ENCODE data around the gene IL18. TPM values are rescaled to one million over a fixed set of nuclear protein-coding genes. Genes with fewer than 3 reads are reported as not detected.
A peak's percentile ranks its signal among the peaks of the same experiment; 100 is the strongest.

Gene IL18
- total RNA-seq, 1 experiment from 2014 or later: 0.31 TPM

- no peak overlapping the region for H2BK20ac ChIP-seq (ENCODE audit: low read depth, low read length, poor library complexity, severe bottlenecking)
- H3K9ac ChIP-seq (ENCODE audit: extremely low read depth, insufficient read length, low read length): no peak overlapping the region
- H4K20me1 ChIP-seq (ENCODE audit: control insufficient read depth, insufficient read depth, insufficient read length): no peaks in the 10 kb centered on the region
- no peak overlapping the region for H3K14ac ChIP-seq (ENCODE audit: insufficient read depth, low read length)
- no peaks in the 10 kb centered on the region for H3K4me1 ChIP-seq (ENCODE audit: insufficient read depth, low read length)
- no peaks in the 10 kb centered on the region for H3K27me3 ChIP-seq (ENCODE audit: insufficient read depth, low read length)
- no peak overlapping the region for H3K56ac ChIP-seq (ENCODE audit: insufficient read length, low read depth, low read length)
- WGBS (ENCODE audit: extremely low coverage, insufficient read length, low lambda C conversion rate): no CpG with 5 or more reads among the region's 4 CpGs
- no peak overlapping the region for H2BK120ac ChIP-seq (ENCODE audit: low read depth, low read length, poor library complexity, severe bottlenecking)
- no peak for TF ChIP-seq CTCF (conservative IDR thresholded peaks at IDR 0.05)
- H2BK12ac ChIP-seq (ENCODE audit: insufficient read length, low read depth, low read length): no peak overlapping the region
- H3K23me2 ChIP-seq (ENCODE audit: insufficient read length, low read depth, low read length, poor library complexity, severe bottlenecking): no peaks in the 10 kb centered on the region
- H3K4me1 Mint-ChIP-seq: 0 out of 4 replicates have a peak, but pooled peaks cover 0 to 2% of the 10 kb centered on the region in 2 experiments
- no peak overlapping the region for H4K5ac ChIP-seq (ENCODE audit: insufficient read length, low read depth, low read length)
- no peak overlapping the region for H2BK15ac ChIP-seq (ENCODE audit: low read depth, low read length)
- no peak overlapping the region for H3K27ac ChIP-seq (ENCODE audit: insufficient read length, low read depth, low read length)
- no peak overlapping the region for H4K91ac ChIP-seq (ENCODE audit: insufficient read length, low read depth, low read length)
- peaks cover 13% of the 10 kb centered on the region for H3K27me3 Mint-ChIP-seq (ENCODE audit: low read depth)
- no peaks in the 10 kb centered on the region for H3K36me3 Mint-ChIP-seq (ENCODE audit: insufficient read depth in 1 of 3, low read depth in 3 of 3)
- peak overlapping the region in 1 of 2 experiments; percentile 30; a peak in 1 of 5 replicates for H3K4me3 Mint-ChIP-seq
- no peak overlapping the region for H2AFZ ChIP-seq (ENCODE audit: low read length)
- peak overlapping the region; percentile 35 for H3K4me2 ChIP-seq (ENCODE audit: insufficient read depth, insufficient read length, low read length)
- no peak overlapping the region for H3K27ac Mint-ChIP-seq
- H4K8ac ChIP-seq (replicated peaks; ENCODE audit: insufficient read length, low read depth, low read length): no peak overlapping the region
- H3K79me1 ChIP-seq (ENCODE audit: insufficient read depth, low read depth, low read length, poor library complexity, severe bottlenecking): no peaks in the 10 kb centered on the region
- H3K79me2 ChIP-seq (ENCODE audit: insufficient read depth, low read length): no peaks in the 10 kb centered on the region
- H3K9me3 Mint-ChIP-seq: no peaks in the 10 kb centered on the region
- no peak overlapping the region for H2AK5ac ChIP-seq (ENCODE audit: insufficient read length, low read length)
- H3K23ac ChIP-seq (ENCODE audit: insufficient read length, low read depth, low read length): no peak overlapping the region
- no peak for DNase-seq
- no peak overlapping the region for H3K18ac ChIP-seq (ENCODE audit: insufficient read length, low read depth, low read length)
- no peaks in the 10 kb centered on the region for H3K9me3 ChIP-seq (ENCODE audit: control insufficient read depth, low read depth, low read length)
- no peak overlapping the region for H3T11ph ChIP-seq (ENCODE audit: low read length)
- no peak overlapping the region for H2BK5ac ChIP-seq (ENCODE audit: insufficient read length, low read length)
- H3K4ac ChIP-seq (ENCODE audit: low read depth, low read length): no peak overlapping the region
These were observed 11.7 kb upstream of the IL18 start for GRCh38 chr11:112175599-112175952.

All from H9 (cell line).